ENCODE measurements around the gene FAM117A. TPM values are rescaled to one million over a fixed set of nuclear protein-coding genes. Genes with fewer than 3 reads are reported as not detected.

FAM117A gene
- total RNA-seq, 5 donors from 2014 or later (not counting 1 experiment from before 2014, with no cell fraction given), result 71.9 to 105 (median 99.1) TPM

DNA sequence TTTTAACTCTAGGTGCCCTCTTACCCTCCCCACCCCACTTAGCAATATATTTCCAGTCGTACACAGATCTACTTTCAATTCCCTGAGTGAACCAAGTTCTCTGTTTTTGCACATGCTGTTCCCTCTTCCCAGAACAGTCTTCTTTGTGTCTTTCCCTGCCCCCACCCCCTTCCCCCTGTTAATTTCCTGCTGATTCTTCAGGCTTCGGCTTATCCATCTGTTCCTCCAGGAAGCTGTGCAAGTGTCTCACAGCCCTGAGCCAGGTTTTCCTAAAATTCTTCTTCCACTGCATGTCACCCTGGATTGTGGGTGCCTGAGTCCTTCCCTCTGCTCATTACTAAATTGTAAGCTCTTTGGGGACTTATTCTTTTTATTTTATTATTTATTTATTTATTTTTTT lies 73.7 kb downstream of the FAM117A start:
- Histone ChIP-seq H3K27ac (ENCODE audit: low read length) (no peak overlapping the region), H3K9me3 (no peaks in the 10 kb centered on the region), H3K4me1 (ENCODE audit: control insufficient read depth in 1 of 2, extremely low read depth in 1 of 2, insufficient read depth in 2 of 2, low read length in 2 of 2) (peaks cover 26 to 48% of the 10 kb centered on the region in 2 experiments), H3K36me3 (ENCODE audit: control insufficient read depth in 2 of 2, extremely low read depth in 1 of 2, insufficient read depth in 1 of 2, low read length in 1 of 2) (peaks cover 0 to 2% of the 10 kb centered on the region in 2 donors), H3K4me3 (ENCODE audit: control insufficient read depth in 1 of 2, extremely low read depth in 1 of 2, low read length in 1 of 2) (no peak overlapping the region), H3K27me3 (replicated peaks in 1 of 2; ENCODE audit: control insufficient read depth in 2 of 2, extremely low read depth in 1 of 2, insufficient read depth in 2 of 2, low read length in 1 of 2) (no peaks in the 10 kb centered on the region)
- H3K27ac Mint-ChIP-seq, result peak overlapping the region in 1 of 2 donors; percentile 44
- peaks cover 50 to 57% (median 55%) of the 10 kb centered on the region in 3 donors for H3K4me1 Mint-ChIP-seq
- DNase-seq (no peak), ATAC-seq (replicated peaks in 1 of 4) (no peak)
- peak overlapping the region in 1 of 3 donors; percentile 82 for H3K4me3 Mint-ChIP-seq
- H3K27me3 Mint-ChIP-seq, result no peaks in the 10 kb centered on the region
- CTCF ChIA-PET, result interaction anchor here in 1 of 2 donors (0.6 to 1.2 kb wide), 4 partner anchors 10 to 375 kb away, joined by 3 to 4 read pairs (median 3); no protein-coding TSS in a partner anchor
- WGBS (ENCODE audit: insufficient coverage), result 83% methylated on average over 2 of the region's 2 CpGs
- no peaks in the 10 kb centered on the region for H3K9me3 Mint-ChIP-seq
- no peaks in the 10 kb centered on the region for H3K36me3 Mint-ChIP-seq
- POLR2A ChIA-PET, result interaction anchor here in 1 of 2 donors (0.5 kb wide), 1 partner anchor 63 kb away, joined by 4 read pairs; no protein-coding TSS in a partner anchor

DNA sequence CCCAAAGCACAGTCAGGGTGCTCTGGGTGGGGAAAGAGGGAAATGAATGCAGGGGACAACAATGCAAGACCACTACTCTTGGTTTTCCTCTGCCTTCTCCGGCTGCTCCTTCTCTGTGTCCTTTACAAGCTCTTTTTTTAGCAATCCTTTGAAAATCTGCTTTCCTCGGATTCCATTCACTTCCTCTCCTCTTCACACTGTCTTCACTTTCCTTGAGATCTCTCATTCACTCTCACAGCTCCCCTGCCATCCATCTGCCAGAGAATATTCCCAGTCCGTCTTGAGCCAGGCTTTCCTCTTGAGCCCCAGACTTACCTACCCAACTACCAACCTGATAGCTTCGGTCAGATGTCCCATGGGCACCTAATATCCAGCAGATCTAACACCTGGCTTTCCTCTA lies 75.1 kb downstream of the FAM117A start:
- ATAC-seq (replicated peaks in 1 of 4) (no peak), DNase-seq (no peak)
- Histone ChIP-seq H3K4me3 (ENCODE audit: control insufficient read depth in 1 of 2, extremely low read depth in 1 of 2, low read length in 1 of 2) (peak overlapping the region; percentile 26 to 45), H3K4me1 (ENCODE audit: control insufficient read depth in 1 of 2, extremely low read depth in 1 of 2, insufficient read depth in 2 of 2, low read length in 2 of 2) (peaks cover 22 to 45% of the 10 kb centered on the region in 2 experiments), H3K9me3 (no peaks in the 10 kb centered on the region), H3K27me3 (replicated peaks in 1 of 2; ENCODE audit: control insufficient read depth in 2 of 2, extremely low read depth in 1 of 2, insufficient read depth in 2 of 2, low read length in 1 of 2) (no peaks in the 10 kb centered on the region), H3K27ac (ENCODE audit: low read length) (peak overlapping the region; percentile 82), H3K36me3 (ENCODE audit: control insufficient read depth in 2 of 2, extremely low read depth in 1 of 2, insufficient read depth in 1 of 2, low read length in 1 of 2) (peaks cover 0 to 2% of the 10 kb centered on the region in 2 donors)
- CTCF ChIA-PET, result interaction anchor here in 1 of 2 donors (0.7 to 1.1 kb wide), 2 partner anchors 23 to 118 kb away, joined by 3 to 8 read pairs; no protein-coding TSS in a partner anchor
- 93% methylated on average over 4 of the region's 4 CpGs for WGBS (ENCODE audit: insufficient coverage)
- Mint-ChIP-seq H3K27ac (peak overlapping the region; percentile 84 to 94), H3K36me3 (no peaks in the 10 kb centered on the region), H3K9me3 (no peaks in the 10 kb centered on the region), H3K27me3 (no peaks in the 10 kb centered on the region), H3K4me1 (peaks cover 45 to 52% (median 49%) of the 10 kb centered on the region in 3 donors), H3K4me3 (peak overlapping the region; percentile 74 to 82 (median 81))
- POLR2A ChIA-PET, result interaction anchor here (0.5 to 0.6 kb wide), 2 partner anchors 10 to 12 kb away, joined by 3 read pairs; no protein-coding TSS in a partner anchor

DNA sequence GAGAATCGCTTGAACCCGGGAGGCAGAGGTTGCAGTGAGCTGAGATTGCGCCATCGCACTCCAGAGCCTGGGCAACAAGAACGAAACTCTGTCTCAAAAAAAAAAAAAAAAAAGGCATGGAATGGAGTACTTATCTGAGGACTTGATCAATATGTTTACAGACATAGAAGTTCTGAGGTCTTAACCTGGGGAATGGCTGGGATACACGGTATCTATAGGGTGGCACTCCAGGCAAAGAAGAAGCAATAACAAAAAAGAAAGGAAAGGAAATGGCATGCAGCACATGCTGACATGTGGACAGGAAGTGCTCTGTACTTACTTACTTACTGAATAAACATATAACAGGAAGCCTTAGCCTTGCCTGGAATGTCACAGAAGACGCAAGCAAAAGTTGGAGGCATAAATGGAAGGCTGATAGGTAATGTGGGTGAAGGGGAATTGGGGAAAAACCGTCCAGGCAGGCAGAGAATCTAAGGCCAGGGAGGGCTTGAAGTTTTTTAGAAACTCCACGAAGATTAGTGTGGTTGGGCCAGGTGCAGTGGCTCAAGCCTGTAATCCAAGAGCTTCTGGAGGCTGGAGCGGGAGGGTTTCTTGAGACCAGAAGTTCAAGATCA lies 75.9 kb downstream of the FAM117A start:
- Mint-ChIP-seq H3K9me3 (no peaks in the 10 kb centered on the region), H3K36me3 (no peaks in the 10 kb centered on the region), H3K27ac (peak overlapping the region; percentile 92 to 96), H3K4me3 (peak overlapping the region; percentile 75 to 83 (median 82)), H3K27me3 (no peaks in the 10 kb centered on the region), H3K4me1 (peaks cover 43 to 51% (median 49%) of the 10 kb centered on the region in 3 donors)
- Histone ChIP-seq H3K27ac (ENCODE audit: low read length) (peak overlapping the region; percentile 82), H3K4me3 (ENCODE audit: control insufficient read depth in 1 of 2, extremely low read depth in 1 of 2, low read length in 1 of 2) (peak overlapping the region; percentile 45 to 57), H3K9me3 (no peaks in the 10 kb centered on the region), H3K4me1 (ENCODE audit: control insufficient read depth in 1 of 2, extremely low read depth in 1 of 2, insufficient read depth in 2 of 2, low read length in 2 of 2) (peaks cover 22 to 45% of the 10 kb centered on the region in 2 experiments), H3K27me3 (replicated peaks in 1 of 2; ENCODE audit: control insufficient read depth in 2 of 2, extremely low read depth in 1 of 2, insufficient read depth in 2 of 2, low read length in 1 of 2) (no peaks in the 10 kb centered on the region), H3K36me3 (ENCODE audit: control insufficient read depth in 2 of 2, extremely low read depth in 1 of 2, insufficient read depth in 1 of 2, low read length in 1 of 2) (peaks cover 0 to 2% of the 10 kb centered on the region in 2 donors)
- ATAC-seq (replicated peaks in 1 of 4), result peak; percentile 89 to 98 (median 96)
- ChIA-PET POLR2A (no interaction called here), CTCF (interaction anchor here (0.6 to 1.1 kb wide), 4 partner anchors 17 to 117 kb away, joined by 3 to 11 read pairs (median 6); no protein-coding TSS in a partner anchor)
- WGBS (ENCODE audit: insufficient coverage), result 60% methylated on average over 2 of the region's 10 CpGs
- DNase-seq, result peak in 9 of 35 experiments; percentile 13 to 65 (median 21)

GRCh38 chr17:49681106-49681979 lies 82.6 kb downstream of the FAM117A start:
- H3K4me1 Mint-ChIP-seq, result peaks cover 15 to 21% (median 17%) of the 10 kb centered on the region in 3 donors
- H3K4me3 Mint-ChIP-seq, result no peak overlapping the region
- no peaks in the 10 kb centered on the region for H3K9me3 Mint-ChIP-seq
- H3K36me3 Mint-ChIP-seq, result no peaks in the 10 kb centered on the region
- no peaks in the 10 kb centered on the region for H3K27me3 Mint-ChIP-seq
- Histone ChIP-seq H3K27ac (ENCODE audit: low read length) (no peak overlapping the region), H3K4me1 (ENCODE audit: control insufficient read depth in 1 of 2, extremely low read depth in 1 of 2, insufficient read depth in 2 of 2, low read length in 2 of 2) (peaks cover 8 to 16% of the 10 kb centered on the region in 2 experiments), H3K27me3 (replicated peaks in 1 of 2; ENCODE audit: control insufficient read depth in 2 of 2, extremely low read depth in 1 of 2, insufficient read depth in 2 of 2, low read length in 1 of 2) (no peaks in the 10 kb centered on the region), H3K4me3 (ENCODE audit: control insufficient read depth in 1 of 2, extremely low read depth in 1 of 2, low read length in 1 of 2) (no peak overlapping the region), H3K9me3 (no peaks in the 10 kb centered on the region), H3K36me3 (ENCODE audit: control insufficient read depth in 2 of 2, extremely low read depth in 1 of 2, insufficient read depth in 1 of 2, low read length in 1 of 2) (no peaks in the 10 kb centered on the region)
- ChIA-PET POLR2A (no interaction called here), CTCF (interaction anchor here (0.6 to 1.5 kb wide), 4 partner anchors 15 to 471 kb away, joined by 3 to 9 read pairs (median 4); partner anchors contain the start of genes ABI3 (in 1 of the 2) and GNGT2 (in 1 of the 2))
- 86% methylated on average over 5 of the region's 9 CpGs for WGBS (ENCODE audit: insufficient coverage)
- no peak for ATAC-seq (replicated peaks in 1 of 4)
- DNase-seq, result no peak
- H3K27ac Mint-ChIP-seq, result peak overlapping the region in 1 of 2 donors; percentile 5

DNA sequence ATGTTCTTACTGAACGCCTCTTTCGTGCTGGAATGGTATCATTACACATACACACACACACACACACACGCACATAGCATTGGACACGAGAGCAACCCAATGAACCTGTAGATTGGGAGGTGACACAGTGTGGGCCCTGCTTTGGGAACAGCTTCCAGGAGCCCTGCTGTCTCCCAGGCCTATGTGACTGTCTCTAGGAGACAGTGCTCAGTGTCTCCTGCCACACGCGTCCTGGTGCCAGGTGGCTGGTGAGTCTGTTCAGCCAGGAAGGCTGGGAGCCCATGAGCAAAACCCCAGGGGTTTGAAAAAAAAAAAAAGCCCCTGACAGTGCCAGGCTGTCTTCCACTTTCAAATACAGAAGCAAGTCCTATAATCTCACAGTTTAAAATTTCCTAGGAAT lies 83.6 kb downstream of the FAM117A start:
- H3K4me3 ChIP-seq (ENCODE audit: control insufficient read depth in 1 of 2, extremely low read depth in 1 of 2, low read length in 1 of 2), result no peak overlapping the region
- no peak for DNase-seq
- Mint-ChIP-seq H3K27me3 (no peaks in the 10 kb centered on the region), H3K9me3 (no peaks in the 10 kb centered on the region), H3K4me1 (peaks cover 26 to 32% (median 27%) of the 10 kb centered on the region in 3 donors), H3K4me3 (no peak overlapping the region), H3K36me3 (peaks cover 1% of the 10 kb centered on the region), H3K27ac (no peak overlapping the region)
- H3K27me3 ChIP-seq (replicated peaks in 1 of 2; ENCODE audit: control insufficient read depth in 2 of 2, extremely low read depth in 1 of 2, insufficient read depth in 2 of 2, low read length in 1 of 2), result no peaks in the 10 kb centered on the region
- H3K27ac ChIP-seq (ENCODE audit: low read length), result no peak overlapping the region
- CTCF ChIA-PET, result interaction anchor here (0.7 to 1.0 kb wide), 2 partner anchors 11 to 87 kb away, joined by 4 read pairs; no protein-coding TSS in a partner anchor
- peaks cover 17 to 21% of the 10 kb centered on the region in 2 experiments for H3K4me1 ChIP-seq (ENCODE audit: control insufficient read depth in 1 of 2, extremely low read depth in 1 of 2, insufficient read depth in 2 of 2, low read length in 2 of 2)
- no peaks in the 10 kb centered on the region for H3K9me3 ChIP-seq
- 80% methylated on average over 3 of the region's 6 CpGs for WGBS (ENCODE audit: insufficient coverage)
- POLR2A ChIA-PET, result interaction anchor here (0.5 to 0.7 kb wide), 3 partner anchors 30 to 1741 kb away, joined by 3 to 4 read pairs (median 3); no protein-coding TSS in a partner anchor
- H3K36me3 ChIP-seq (ENCODE audit: control insufficient read depth in 2 of 2, extremely low read depth in 1 of 2, insufficient read depth in 1 of 2, low read length in 1 of 2), result peaks cover 5 to 8% of the 10 kb centered on the region in 2 donors
- no peak for ATAC-seq (replicated peaks in 1 of 4)
